Measurements from ENCODE around the gene ZNF846.

DNA sequence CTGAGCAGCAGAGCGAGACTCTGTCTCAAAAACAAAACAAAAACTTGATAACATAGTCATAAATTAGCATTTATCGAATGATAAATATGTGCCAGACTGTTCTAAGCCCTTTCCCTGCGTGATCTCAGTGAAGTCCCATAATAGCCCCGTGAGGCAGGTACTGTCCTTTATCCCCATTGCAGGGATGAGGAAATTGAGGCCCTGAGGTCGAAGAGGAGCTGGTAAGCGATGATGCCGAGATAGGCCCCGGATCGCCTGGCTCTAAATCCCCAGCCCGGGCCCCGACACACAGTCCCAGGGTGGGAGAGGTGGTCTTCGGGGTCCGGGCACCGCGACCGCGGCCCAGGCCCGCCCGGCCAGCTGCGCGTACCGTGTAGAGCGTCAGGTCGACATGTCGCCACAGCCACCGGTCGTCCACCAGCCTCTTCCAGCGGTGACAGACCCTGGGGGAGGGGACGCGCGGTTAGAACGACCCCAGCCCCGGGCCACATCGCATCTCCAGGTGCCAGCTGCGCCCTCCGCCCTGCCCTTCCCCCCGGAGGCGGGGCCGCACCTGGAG, 49.7 kb upstream of the ZNF846 start:
- no peak for TF ChIP-seq GATA2 (IDR thresholded peaks at IDR 0.05; ENCODE audit: low read depth, low read length)
- no peak for TF ChIP-seq GATA3 (IDR thresholded peaks at IDR 0.05; ENCODE audit: low read depth, low read length)

Data from SH-SY5Y (cell line).